ENCODE measurements around the gene GNAQ.

- TF ChIP-seq CTCF (conservative IDR thresholded peaks at IDR 0.05 in 1 of 2, IDR thresholded peaks at IDR 0.05 in 1 of 2; ENCODE audit: extremely low read depth in 1 of 2, insufficient read depth in 1 of 2, low read depth in 1 of 2, low read length in 2 of 2) (no peak), EZH2 (IDR thresholded peaks at IDR 0.05; ENCODE audit: borderline replicate concordance, low read length) (no peak)
These were observed 159.4 kb downstream of the GNAQ start for GRCh38 chr9:77872177-77872576.
